HEK293 (cell line): ENCODE data around the gene GMEB2.
A peak's percentile ranks its signal among the peaks of the same experiment; 100 is the strongest.
"Not testable (repeated sequence)": the region's sequence is repeated elsewhere in the genome, so short reads cannot be mapped to it uniquely, and the experiment has no call there.

ENCODE experiments used
- CTCF ChIA-PET: fragments of 350-600 bp; formaldehyde crosslinking; extraction: SDS; loops from one replicate; lab custom pipeline; 2021; ENCODE audit warnings: antibody characterized with exemption; lab: Yijun Ruan, JAX
- POLR2A ChIA-PET: fragments of 300-600 bp; formaldehyde crosslinking; extraction: SDS; loops from one replicate; lab custom pipeline; 2020; ENCODE audit warnings: antibody characterized with exemption, inconsistent platforms; lab: Yijun Ruan, JAX
- H3K27ac ChIP-seq: fragments of 200-500 bp; sonication (Bioruptor generic); 2 replicates; pipeline ENCODE4 v1.5.1; 2014; ENCODE audit warnings: low read depth, low read length, control low read depth, inconsistent platforms; ENCODE audit errors: extremely low read depth
- H3K36me3 ChIP-seq, 2 experiments: fragments of 200-500 bp in 1 of 2; sonication (Bioruptor generic) in 1 of 2; 1 replicate in 1 of 2; 2 replicates in 1 of 2; pipeline ENCODE4 v1.5.1; 2014 to 2017; ENCODE audit warnings: inconsistent platforms in 2 of 2, low read length in 2 of 2; ENCODE audit not compliant: control insufficient read depth in 2 of 2, insufficient read depth in 1 of 2
- H3K4me1 ChIP-seq: fragments of 200-500 bp; sonication (Bioruptor generic); 2 replicates; pipeline ENCODE4 v1.5.1; 2014; ENCODE audit warnings: mild to moderate bottlenecking, low read length, inconsistent platforms; ENCODE audit not compliant: control insufficient read depth, insufficient read depth
- H3K4me3 ChIP-seq: 2 replicates; pipeline ENCODE4 v1.5.1; 2011; ENCODE audit warnings: low read depth, mild to moderate bottlenecking, control low read depth, low read length, moderate library complexity
- H3K9me3 ChIP-seq: fragments of 200-500 bp; sonication (Bioruptor generic); 2 replicates; pipeline ENCODE4 v1.5.1; 2014; ENCODE audit warnings: low read depth, low read length, inconsistent platforms; ENCODE audit not compliant: control insufficient read depth, insufficient read depth
- BCL11B ChIP-seq: fragments of 450-650 bp; formaldehyde crosslinking; IDR thresholded peaks from 2 replicates; pipeline ENCODE4 v1.5.1; 2016; ENCODE audit warnings: low read depth, missing biosample characterization, missing genetic modification characterization
- GLI4 ChIP-seq: fragments of 450-650 bp; formaldehyde crosslinking; IDR thresholded peaks from 2 replicates; pipeline ENCODE4 v1.5.1; 2016; ENCODE audit warnings: missing biosample characterization, missing genetic modification characterization
- KLF8 ChIP-seq: fragments of 450-650 bp; formaldehyde crosslinking; IDR thresholded peaks from 2 replicates; pipeline ENCODE4 v1.5.1; 2016; ENCODE audit warnings: missing biosample characterization, missing genetic modification characterization
- TRIM28 ChIP-seq: IDR thresholded peaks from 2 replicates; pipeline ENCODE4 v1.6.1; 2011; ENCODE audit warnings: low read length, control low read depth, borderline replicate concordance
- ZEB2 ChIP-seq: fragments of 450-650 bp; formaldehyde crosslinking; IDR thresholded peaks from 2 replicates; pipeline ENCODE4 v1.5.1; 2016; ENCODE audit warnings: missing biosample characterization, missing genetic modification characterization
- ZFHX2 ChIP-seq: fragments of 450-650 bp; formaldehyde crosslinking; conservative IDR thresholded peaks from 2 replicates; pipeline ENCODE4 v1.5.1; 2016; ENCODE audit warnings: missing biosample characterization, missing genetic modification characterization
- ZFP41 ChIP-seq: fragments of 450-650 bp; formaldehyde crosslinking; IDR thresholded peaks from 2 replicates; pipeline ENCODE4 v1.5.1; 2016; ENCODE audit warnings: missing biosample characterization, missing genetic modification characterization, borderline replicate concordance
- ZFP69B ChIP-seq: fragments of 450-650 bp; formaldehyde crosslinking; IDR thresholded peaks from 2 replicates; pipeline ENCODE4 v1.5.1; 2016; ENCODE audit warnings: missing biosample characterization, missing genetic modification characterization
- ZNF121 ChIP-seq: fragments of 450-650 bp; formaldehyde crosslinking; IDR thresholded peaks from 2 replicates; pipeline ENCODE4 v1.5.1; 2016; ENCODE audit warnings: missing biosample characterization, missing genetic modification characterization
- ZNF174 ChIP-seq: fragments of 450-650 bp; formaldehyde crosslinking; IDR thresholded peaks from 2 replicates; pipeline ENCODE4 v1.5.0; 2017; ENCODE audit warnings: missing biosample characterization, mild to moderate bottlenecking, missing genetic modification characterization
- ZNF19 ChIP-seq: fragments of 450-650 bp; formaldehyde crosslinking; IDR thresholded peaks from 2 replicates; pipeline ENCODE4; 2016; ENCODE audit warnings: missing biosample characterization, missing genetic modification characterization, low read depth
- ZNF221 ChIP-seq: fragments of 450-650 bp; formaldehyde crosslinking; IDR thresholded peaks from 2 replicates; pipeline ENCODE4 v1.5.1; 2017; ENCODE audit warnings: missing biosample characterization, missing genetic modification characterization, borderline replicate concordance
- ZNF24 ChIP-seq: fragments of 450-650 bp; formaldehyde crosslinking; IDR thresholded peaks from 2 replicates; pipeline ENCODE4 v1.5.1; 2016; ENCODE audit warnings: missing biosample characterization, missing genetic modification characterization
- ZNF274 ChIP-seq, 2 experiments: fragments of 200-500 bp in 1 of 2; fragments of 450-650 bp in 1 of 2; sonication (Bioruptor generic) in 1 of 2; formaldehyde crosslinking in 1 of 2; IDR thresholded peaks; 2 replicates each; pipeline versions ENCODE4 v1.5.1 to v1.6.1; 2014 to 2016; ENCODE audit warnings: borderline replicate concordance in 1 of 2, inconsistent platforms in 1 of 2, low read length in 1 of 2, missing biosample characterization in 1 of 2, missing genetic modification characterization in 1 of 2
- ZNF350 ChIP-seq: fragments of 450-650 bp; formaldehyde crosslinking; IDR thresholded peaks from 2 replicates; pipeline ENCODE4 v1.5.0; 2017; ENCODE audit warnings: missing biosample characterization, mild to moderate bottlenecking, missing genetic modification characterization
- ZNF394 ChIP-seq: fragments of 450-650 bp; formaldehyde crosslinking; IDR thresholded peaks from 2 replicates; pipeline ENCODE4 v1.5.1; 2016; ENCODE audit warnings: missing biosample characterization, missing genetic modification characterization, mild to moderate bottlenecking, moderate library complexity, borderline replicate concordance
- ZNF426 ChIP-seq: fragments of 450-650 bp; formaldehyde crosslinking; IDR thresholded peaks from 2 replicates; pipeline ENCODE4 v1.5.1; 2017; ENCODE audit warnings: missing biosample characterization, missing genetic modification characterization, mild to moderate bottlenecking, inconsistent platforms, moderate library complexity
- ZNF529 ChIP-seq: fragments of 450-650 bp; formaldehyde crosslinking; IDR thresholded peaks from 2 replicates; pipeline ENCODE4 v1.5.1; 2017; ENCODE audit warnings: missing genetic modification characterization, missing biosample characterization; ENCODE audit not compliant: insufficient replicate concordance
- ZNF600 ChIP-seq: fragments of 450-650 bp; formaldehyde crosslinking; IDR thresholded peaks from 2 replicates; pipeline ENCODE4 v1.5.1; 2016; ENCODE audit warnings: missing biosample characterization, missing genetic modification characterization
- ZNF624 ChIP-seq: fragments of 450-650 bp; formaldehyde crosslinking; IDR thresholded peaks from 2 replicates; pipeline ENCODE4 v1.5.1; 2017; ENCODE audit warnings: missing biosample characterization, missing genetic modification characterization
- ZNF626 ChIP-seq: fragments of 450-650 bp; sonication (Bioruptor Pico); formaldehyde crosslinking; IDR thresholded peaks from 2 replicates; pipeline ENCODE4 v1.5.1; 2018; ENCODE audit warnings: missing biosample characterization, missing genetic modification characterization, inconsistent platforms
- ZNF792 ChIP-seq: fragments of 450-650 bp; formaldehyde crosslinking; IDR thresholded peaks from 2 replicates; pipeline ENCODE4 v1.5.1; 2016; ENCODE audit warnings: missing biosample characterization, missing genetic modification characterization
- ZNF830 ChIP-seq: fragments of 450-650 bp; IDR thresholded peaks from 2 replicates; pipeline ENCODE4 v1.5.0; 2018; ENCODE audit warnings: missing biosample characterization, missing genetic modification characterization, low read depth, mild to moderate bottlenecking, moderate library complexity
- TF ChIP-seq, protein P1 (sequence below): fragments of 450-650 bp; formaldehyde crosslinking; IDR thresholded peaks from 2 replicates; pipeline ENCODE4 v1.5.1; 2017; ENCODE audit warnings: missing biosample characterization, missing genetic modification characterization
- TF ChIP-seq, protein P2 (sequence below): fragments of 450-650 bp; formaldehyde crosslinking; IDR thresholded peaks from 2 replicates; pipeline ENCODE4 v1.5.1; 2017; ENCODE audit warnings: missing biosample characterization, missing genetic modification characterization
- TF ChIP-seq, protein P3 (sequence below): fragments of 450-650 bp; formaldehyde crosslinking; IDR thresholded peaks from 2 replicates; pipeline ENCODE4 v1.5.1; 2016; ENCODE audit warnings: missing biosample characterization, missing genetic modification characterization
- TF ChIP-seq, protein P4 (sequence below): fragments of 450-650 bp; formaldehyde crosslinking; IDR thresholded peaks from 2 replicates; pipeline ENCODE4 v1.5.1; 2017; ENCODE audit warnings: missing biosample characterization, missing genetic modification characterization

Gene GMEB2

DNA sequence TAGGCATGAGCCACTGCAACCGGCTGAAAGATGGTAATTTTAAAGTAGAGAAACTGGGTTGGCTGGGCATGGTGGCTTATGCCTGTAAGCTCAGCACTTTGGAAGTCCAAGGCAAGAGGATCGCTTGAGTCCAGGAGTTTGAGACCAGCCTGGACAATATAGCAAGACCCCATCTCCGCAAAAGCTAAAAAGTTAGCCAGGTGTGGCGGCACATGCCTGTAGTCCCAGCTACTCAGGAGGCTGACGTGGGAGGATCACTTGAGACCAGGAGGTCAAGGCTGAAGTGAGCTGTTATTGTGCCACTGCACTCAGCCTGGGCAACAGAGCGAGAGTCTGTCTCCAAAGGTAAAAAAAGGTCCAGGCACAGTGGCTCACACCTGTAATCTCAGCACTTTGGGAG lies 4.1 kb upstream of the GMEB2 start:
- POLR2A ChIA-PET, H3K27ac ChIP-seq: not testable (repeated sequence)

DNA sequence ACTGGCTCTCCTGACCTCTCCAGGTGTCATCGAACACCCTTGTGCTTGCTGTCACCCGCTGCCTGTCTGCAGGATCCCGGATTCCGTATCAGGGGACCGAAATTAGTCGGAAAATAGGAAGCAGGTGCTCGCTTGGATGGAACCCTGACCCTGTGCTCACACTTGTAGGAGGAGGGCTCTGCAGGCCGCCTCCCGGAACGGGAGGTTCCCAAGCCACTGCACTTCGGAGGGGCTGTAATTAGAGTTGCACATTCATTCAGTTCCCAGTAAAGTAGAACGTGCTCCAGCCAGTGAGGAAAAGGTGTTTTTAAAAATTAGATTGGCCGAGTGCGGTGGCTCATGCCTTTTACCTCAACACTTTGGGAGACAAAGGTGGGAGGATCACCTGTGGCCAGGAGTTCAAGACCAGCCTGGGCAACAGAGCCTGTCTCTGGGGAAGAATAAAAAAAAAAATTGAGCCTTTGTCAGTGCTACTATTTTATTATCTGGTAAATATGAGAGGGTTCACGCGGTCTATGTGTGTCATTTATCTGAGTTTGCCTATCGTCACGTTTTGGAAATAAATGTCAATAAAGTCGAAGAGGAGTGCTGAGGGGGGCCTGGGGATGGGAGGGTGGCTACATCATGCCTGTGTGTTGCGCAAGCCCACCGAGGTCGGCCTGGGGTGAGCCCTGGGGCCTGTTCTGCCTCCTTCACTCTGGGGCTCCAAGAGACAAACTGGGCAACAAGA lies 1.5 kb upstream of the GMEB2 start:
- peak overlapping the region; percentile 89 for H3K4me3 ChIP-seq
- peak overlapping the region; percentile 62; the same call in 1 of the 2 replicates for H3K27ac ChIP-seq
- CTCF ChIA-PET, result no interaction called here
- no peaks in the 10 kb centered on the region for H3K9me3 ChIP-seq
- POLR2A ChIA-PET, result interaction anchor here (0.5 to 1.5 kb wide), 5 partner anchors 14 to 403 kb away, joined by 3 to 20 read pairs (median 4); partner anchors contain the start of gene HELZ2
- H3K4me1 ChIP-seq, result no peaks in the 10 kb centered on the region
- no peaks in the 10 kb centered on the region for H3K36me3 ChIP-seq
- TF ChIP-seq, protein P1, sequence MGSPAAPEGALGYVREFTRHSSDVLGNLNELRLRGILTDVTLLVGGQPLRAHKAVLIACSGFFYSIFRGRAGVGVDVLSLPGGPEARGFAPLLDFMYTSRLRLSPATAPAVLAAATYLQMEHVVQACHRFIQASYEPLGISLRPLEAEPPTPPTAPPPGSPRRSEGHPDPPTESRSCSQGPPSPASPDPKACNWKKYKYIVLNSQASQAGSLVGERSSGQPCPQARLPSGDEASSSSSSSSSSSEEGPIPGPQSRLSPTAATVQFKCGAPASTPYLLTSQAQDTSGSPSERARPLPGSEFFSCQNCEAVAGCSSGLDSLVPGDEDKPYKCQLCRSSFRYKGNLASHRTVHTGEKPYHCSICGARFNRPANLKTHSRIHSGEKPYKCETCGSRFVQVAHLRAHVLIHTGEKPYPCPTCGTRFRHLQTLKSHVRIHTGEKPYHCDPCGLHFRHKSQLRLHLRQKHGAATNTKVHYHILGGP (tag by site-specific recombination), result no peak
- TF ChIP-seq ZNF830 (tag by site-specific recombination) (no peak), ZNF600 (tag by site-specific recombination) (peak; percentile 97), ZFP69B (peak; percentile 87), ZNF221 (tag by site-specific recombination) (no peak), ZFP41 (tag by site-specific recombination) (no peak), ZNF274 (IDR thresholded peaks at IDR 0.05; ENCODE audit: low read length) (no peak), ZNF274 (tag by site-specific recombination; IDR thresholded peaks at IDR 0.05; ENCODE audit: borderline replicate concordance) (no peak), ZEB2 (tag by site-specific recombination) (peak; percentile 87), ZNF394 (tag by site-specific recombination) (peak; percentile 71; the same call in 1 of the 2 replicates), ZNF529 (tag by site-specific recombination) (no peak), BCL11B (tag by site-specific recombination) (no peak), ZFHX2 (tag by site-specific recombination) (0 out of 2 replicates have a peak, but pooled peaks have one; percentile 16), ZNF350 (no peak), ZNF24 (tag by site-specific recombination) (peak; percentile 80; the same call in 1 of the 2 replicates), ZNF626 (no peak), TRIM28 (peak; percentile 95), ZNF426 (tag by site-specific recombination) (no peak), GLI4 (tag by site-specific recombination) (no peak), ZNF19 (no peak), ZNF792 (tag by site-specific recombination) (no peak), KLF8 (tag by site-specific recombination) (peak; percentile 91), ZNF174 (tag by site-specific recombination) (no peak), ZNF624 (tag by site-specific recombination) (no peak)
- TF ChIP-seq, protein P2, sequence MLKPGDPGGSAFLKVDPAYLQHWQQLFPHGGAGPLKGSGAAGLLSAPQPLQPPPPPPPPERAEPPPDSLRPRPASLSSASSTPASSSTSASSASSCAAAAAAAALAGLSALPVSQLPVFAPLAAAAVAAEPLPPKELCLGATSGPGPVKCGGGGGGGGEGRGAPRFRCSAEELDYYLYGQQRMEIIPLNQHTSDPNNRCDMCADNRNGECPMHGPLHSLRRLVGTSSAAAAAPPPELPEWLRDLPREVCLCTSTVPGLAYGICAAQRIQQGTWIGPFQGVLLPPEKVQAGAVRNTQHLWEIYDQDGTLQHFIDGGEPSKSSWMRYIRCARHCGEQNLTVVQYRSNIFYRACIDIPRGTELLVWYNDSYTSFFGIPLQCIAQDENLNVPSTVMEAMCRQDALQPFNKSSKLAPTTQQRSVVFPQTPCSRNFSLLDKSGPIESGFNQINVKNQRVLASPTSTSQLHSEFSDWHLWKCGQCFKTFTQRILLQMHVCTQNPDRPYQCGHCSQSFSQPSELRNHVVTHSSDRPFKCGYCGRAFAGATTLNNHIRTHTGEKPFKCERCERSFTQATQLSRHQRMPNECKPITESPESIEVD (tag by site-specific recombination), result peak; percentile 36; the same call in 1 of the 2 replicates
- TF ChIP-seq, protein P3, sequence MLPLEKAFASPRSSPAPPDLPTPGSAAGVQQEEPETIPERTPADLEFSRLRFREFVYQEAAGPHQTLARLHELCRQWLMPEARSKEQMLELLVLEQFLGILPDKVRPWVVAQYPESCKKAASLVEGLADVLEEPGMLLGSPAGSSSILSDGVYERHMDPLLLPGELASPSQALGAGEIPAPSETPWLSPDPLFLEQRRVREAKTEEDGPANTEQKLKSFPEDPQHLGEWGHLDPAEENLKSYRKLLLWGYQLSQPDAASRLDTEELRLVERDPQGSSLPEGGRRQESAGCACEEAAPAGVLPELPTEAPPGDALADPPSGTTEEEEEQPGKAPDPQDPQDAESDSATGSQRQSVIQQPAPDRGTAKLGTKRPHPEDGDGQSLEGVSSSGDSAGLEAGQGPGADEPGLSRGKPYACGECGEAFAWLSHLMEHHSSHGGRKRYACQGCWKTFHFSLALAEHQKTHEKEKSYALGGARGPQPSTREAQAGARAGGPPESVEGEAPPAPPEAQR (tag by site-specific recombination), result no peak; the same call in 1 of the 2 replicates
- TF ChIP-seq, protein P4, sequence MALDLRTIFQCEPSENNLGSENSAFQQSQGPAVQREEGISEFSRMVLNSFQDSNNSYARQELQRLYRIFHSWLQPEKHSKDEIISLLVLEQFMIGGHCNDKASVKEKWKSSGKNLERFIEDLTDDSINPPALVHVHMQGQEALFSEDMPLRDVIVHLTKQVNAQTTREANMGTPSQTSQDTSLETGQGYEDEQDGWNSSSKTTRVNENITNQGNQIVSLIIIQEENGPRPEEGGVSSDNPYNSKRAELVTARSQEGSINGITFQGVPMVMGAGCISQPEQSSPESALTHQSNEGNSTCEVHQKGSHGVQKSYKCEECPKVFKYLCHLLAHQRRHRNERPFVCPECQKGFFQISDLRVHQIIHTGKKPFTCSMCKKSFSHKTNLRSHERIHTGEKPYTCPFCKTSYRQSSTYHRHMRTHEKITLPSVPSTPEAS, result no peak

More for the DNA sequence above, 4.1 kb upstream of the GMEB2 start:
- H3K9me3 ChIP-seq, H3K36me3 ChIP-seq, H3K4me1 ChIP-seq, H3K4me3 ChIP-seq: not testable (repeated sequence)
- TF ChIP-seq ZNF121 (tag by site-specific recombination), result peak; percentile 90
- CTCF ChIA-PET, result interaction anchor here (0.8 kb wide), 1 partner anchor 93 kb away, joined by 3 read pairs; no protein-coding TSS in a partner anchor
